Erythroblast (primary cell): ENCODE data around the gene TYW1B.
"Not testable (repeated sequence)": the region's sequence is repeated elsewhere in the genome, so short reads cannot be mapped to it uniquely, and the experiment has no call there.

Source experiments
- GATA1 ChIP-seq: IDR thresholded peaks from 2 replicates; pipeline ENCODE4 v1.6.1; 2011; ENCODE audit warnings: low read depth, mild to moderate bottlenecking, control low read depth, low read length, moderate library complexity
- POLR2A ChIP-seq: IDR thresholded peaks from 2 replicates; pipeline ENCODE4 v1.6.1; 2011; ENCODE audit warnings: mild to moderate bottlenecking, low read length

- TF ChIP-seq POLR2A, GATA1: not testable (repeated sequence)
These were observed 44.2 kb downstream of the TYW1B start for GRCh38 chr7:72783601-72784370.
